AG10803 (cell line): ENCODE data around the gene FLT1.

Experiments used
- DNase-seq: peaks from one replicate; pipeline ENCODE4 v3.0.0; 2010; ENCODE audit warnings: low read depth
- H3K4me3 ChIP-seq: 2 replicates; pipeline ENCODE4 v1.5.1; 2011; ENCODE audit warnings: mild to moderate bottlenecking, low read length, control low read depth
- TF ChIP-seq, protein P1 (sequence below): conservative IDR thresholded peaks from 2 replicates; pipeline ENCODE4 v1.5.1; 2011; ENCODE audit warnings: mild to moderate bottlenecking, low read length, control low read depth, inconsistent platforms

FLT1 gene

DNA sequence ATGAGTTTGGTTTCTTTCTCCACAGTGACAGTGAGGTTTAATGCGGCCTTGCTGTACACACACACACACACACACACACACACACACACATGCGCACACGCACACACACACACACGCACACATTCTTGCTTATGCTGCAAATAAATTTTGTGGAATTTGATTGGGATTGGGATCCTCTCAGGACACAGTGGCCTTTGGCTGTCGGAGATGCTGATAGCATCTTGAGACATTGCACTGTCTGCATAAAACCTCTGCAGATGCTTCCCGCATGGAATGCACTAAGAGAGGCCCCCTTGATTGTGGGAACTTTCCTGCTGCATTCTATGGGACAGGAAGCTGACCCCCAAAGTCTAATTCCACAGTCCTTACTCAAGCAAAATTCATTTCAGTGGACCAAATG, 145.6 kb downstream of the FLT1 start:
- no peak for DNase-seq
- H3K4me3 ChIP-seq: no peak overlapping the region
- TF ChIP-seq, protein P1, sequence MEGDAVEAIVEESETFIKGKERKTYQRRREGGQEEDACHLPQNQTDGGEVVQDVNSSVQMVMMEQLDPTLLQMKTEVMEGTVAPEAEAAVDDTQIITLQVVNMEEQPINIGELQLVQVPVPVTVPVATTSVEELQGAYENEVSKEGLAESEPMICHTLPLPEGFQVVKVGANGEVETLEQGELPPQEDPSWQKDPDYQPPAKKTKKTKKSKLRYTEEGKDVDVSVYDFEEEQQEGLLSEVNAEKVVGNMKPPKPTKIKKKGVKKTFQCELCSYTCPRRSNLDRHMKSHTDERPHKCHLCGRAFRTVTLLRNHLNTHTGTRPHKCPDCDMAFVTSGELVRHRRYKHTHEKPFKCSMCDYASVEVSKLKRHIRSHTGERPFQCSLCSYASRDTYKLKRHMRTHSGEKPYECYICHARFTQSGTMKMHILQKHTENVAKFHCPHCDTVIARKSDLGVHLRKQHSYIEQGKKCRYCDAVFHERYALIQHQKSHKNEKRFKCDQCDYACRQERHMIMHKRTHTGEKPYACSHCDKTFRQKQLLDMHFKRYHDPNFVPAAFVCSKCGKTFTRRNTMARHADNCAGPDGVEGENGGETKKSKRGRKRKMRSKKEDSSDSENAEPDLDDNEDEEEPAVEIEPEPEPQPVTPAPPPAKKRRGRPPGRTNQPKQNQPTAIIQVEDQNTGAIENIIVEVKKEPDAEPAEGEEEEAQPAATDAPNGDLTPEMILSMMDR: no peak

DNA sequence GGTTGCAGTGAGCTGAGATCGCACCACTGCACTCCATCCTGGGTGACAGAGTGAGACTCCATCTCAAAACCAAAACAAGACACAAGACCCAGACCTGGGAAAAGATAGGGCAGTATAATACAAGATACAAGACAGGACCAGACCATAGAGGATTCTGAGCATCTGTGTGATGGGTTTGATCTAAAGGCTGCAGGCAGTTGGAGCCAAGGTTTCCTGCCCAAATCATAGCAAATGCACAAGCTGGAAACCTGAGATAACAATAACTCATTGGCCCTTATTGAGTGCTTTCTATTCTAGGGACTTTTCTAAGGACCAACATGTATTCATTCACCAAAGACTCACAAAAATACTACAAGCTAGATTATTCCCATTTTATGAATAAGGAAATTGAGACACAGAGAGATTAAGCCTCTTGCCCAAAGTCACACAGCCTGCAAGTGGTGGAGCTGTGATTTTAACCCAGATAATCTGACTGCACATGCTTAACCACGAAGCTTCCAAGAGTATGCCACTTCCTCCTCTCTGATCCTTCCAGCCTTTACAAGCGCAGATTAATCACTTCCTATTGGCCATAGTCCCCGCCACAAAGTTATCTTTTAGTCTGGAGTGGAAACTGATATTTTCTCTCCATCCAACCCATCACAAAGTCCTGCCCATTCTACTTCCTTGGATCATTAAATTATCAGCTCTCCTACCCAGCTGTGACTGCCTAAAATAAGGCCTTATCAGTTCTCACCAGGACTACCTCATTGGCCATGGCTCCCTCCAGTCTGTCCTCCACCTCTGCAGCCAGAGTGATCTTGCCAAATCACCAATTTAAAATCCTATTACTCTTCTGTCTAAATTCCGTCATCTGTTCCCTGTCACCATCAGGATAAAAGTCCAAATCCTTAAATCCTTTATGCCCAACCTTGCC, 147.2 kb downstream of the FLT1 start:
- TF ChIP-seq, protein P1: no peak

DNA sequence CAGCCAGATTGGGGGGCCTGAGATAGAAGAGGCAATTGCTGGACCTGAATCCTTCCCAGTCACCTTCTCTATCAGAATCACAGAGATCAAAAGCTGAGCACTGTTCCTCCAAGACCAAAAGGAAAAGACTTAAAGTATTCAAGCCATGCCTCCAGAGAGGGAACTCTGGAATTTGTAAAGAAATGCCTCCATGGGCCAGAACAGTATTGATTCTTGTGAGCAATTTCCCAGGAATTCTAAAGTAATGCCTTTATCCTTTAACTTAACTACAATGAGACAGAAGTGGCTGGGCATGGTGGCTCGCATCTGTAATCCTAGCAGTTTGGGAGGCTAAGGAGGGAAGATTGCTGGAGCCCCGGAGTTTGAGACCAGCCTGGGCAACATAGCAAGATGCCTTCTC, 148.8 kb downstream of the FLT1 start:
- TF ChIP-seq, protein P1: no peak
- H3K4me3 ChIP-seq: no peak overlapping the region
- peak; percentile 48 for DNase-seq

More for the DNA sequence above, 147.2 kb downstream of the FLT1 start:
- DNase-seq: no peak
- H3K4me3 ChIP-seq: no peak overlapping the region

DNA sequence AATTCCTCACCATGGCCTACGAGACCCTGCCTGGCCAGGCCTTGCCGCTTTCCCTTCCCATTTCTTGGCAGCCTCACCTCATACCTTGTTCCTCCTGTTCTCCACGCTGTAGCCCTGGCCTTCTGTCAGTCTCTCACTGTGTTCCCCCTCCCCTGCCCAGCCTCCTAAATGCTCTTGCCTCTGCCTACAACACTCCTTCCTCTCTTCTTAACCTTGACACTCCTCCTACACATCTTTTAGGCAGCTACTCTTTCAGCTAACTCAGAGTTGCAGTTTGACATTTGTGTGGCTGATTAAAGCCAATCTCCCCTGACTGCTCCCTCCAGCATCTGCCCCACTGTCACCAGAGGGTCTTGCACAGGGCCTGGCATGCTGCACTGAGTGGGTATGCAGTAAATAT, 150.8 kb downstream of the FLT1 start:
- TF ChIP-seq, protein P1: no peak
- no peak overlapping the region for H3K4me3 ChIP-seq
- DNase-seq: no peak

DNA sequence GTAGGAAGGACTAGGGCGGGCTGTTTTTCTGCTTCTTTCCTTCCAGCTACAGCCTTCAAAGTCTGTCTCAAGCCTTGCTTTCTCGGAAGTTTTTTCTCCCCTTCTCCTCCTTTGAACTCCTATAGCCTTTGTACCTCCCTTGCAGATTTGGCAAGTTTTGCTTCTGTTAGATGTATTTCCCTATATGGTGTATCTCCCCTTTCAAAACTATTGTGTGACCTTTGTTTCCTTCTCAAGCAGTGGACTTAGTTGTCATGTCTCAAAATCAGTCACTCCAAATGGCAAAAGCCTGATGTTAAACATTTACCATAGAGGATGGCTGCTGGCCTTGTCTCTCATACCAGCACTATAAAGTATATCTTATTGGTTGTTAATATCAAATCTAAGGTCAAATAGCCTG, 152.7 kb downstream of the FLT1 start:
- no peak for DNase-seq
- H3K4me3 ChIP-seq: no peak overlapping the region
- TF ChIP-seq, protein P1: no peak

DNA sequence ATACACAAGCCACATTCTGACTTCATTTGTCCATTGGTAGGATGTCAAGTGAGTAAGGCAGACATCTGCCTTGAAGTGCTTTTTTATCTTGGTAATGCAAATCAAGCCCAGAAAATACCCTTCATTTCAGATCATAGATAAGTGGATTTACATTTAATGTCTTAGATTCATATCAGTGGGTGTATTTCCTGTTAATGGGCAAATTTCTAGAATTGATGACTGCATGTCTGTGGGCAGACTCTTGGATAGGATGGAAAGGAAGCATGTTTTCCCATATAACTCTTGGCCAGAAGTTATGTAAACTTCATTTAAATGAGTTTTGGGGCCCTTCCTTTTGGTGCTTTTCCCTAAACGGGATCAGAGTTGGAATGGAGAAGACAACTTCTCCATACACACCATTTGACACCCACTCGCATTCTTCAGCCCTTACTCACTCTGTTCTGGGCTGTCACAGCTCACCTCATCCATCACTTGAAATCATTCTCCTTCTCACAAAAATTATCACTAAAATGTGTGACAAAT, 154.6 kb downstream of the FLT1 start:
- H3K4me3 ChIP-seq: no peak overlapping the region
- TF ChIP-seq, protein P1: no peak
- DNase-seq: peak; percentile 63

DNA sequence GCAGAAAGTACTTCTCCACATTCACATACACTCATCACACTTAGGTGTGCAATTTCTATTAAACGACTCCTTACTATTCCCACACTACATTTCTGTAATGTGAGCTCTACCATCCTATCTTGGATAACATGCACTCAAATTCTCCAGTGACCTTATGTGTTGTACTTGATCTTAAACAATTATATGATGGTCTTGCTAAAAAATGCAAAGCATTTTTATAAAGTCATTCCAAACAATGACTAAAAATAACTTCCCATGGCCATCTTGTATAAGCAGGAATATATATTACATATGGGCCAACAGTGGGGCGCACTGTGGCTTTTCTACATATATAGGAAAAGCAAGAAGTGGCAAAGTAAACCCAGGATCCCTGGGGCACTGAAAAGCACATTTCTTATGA, 155.5 kb downstream of the FLT1 start:
- no peak overlapping the region for H3K4me3 ChIP-seq
- TF ChIP-seq, protein P1: no peak
- peak; percentile 39 for DNase-seq
